Stimulated activated CD4-positive, alpha-beta T cell treated with anti-CD3 and anti-CD28 coated beads, Interleukin-12 subunit alpha, Interleukin-12 subunit beta, amount 100 ng/mL, for 24 hours (primary cell): Measurements from ENCODE around the gene CCDC117.

Source experiments
- DNase-seq, 2 experiments: peaks; one replicate each; pipeline ENCODE4 v3.0.0-alpha.2; 2020; ENCODE audit warnings: low read depth in 2 of 2

CCDC117 gene

GRCh38 chr22:28769394-28770085, 3.0 kb upstream of the CCDC117 start:
- no peak for DNase-seq

- DNase-seq, result no peak
Measured at GRCh38 chr22:28771195-28771791, 1.2 kb upstream of the CCDC117 start.

- DNase-seq, result no peak
Measured at GRCh38 chr22:28773461-28773867, 969 bp downstream of the CCDC117 start.

DNA sequence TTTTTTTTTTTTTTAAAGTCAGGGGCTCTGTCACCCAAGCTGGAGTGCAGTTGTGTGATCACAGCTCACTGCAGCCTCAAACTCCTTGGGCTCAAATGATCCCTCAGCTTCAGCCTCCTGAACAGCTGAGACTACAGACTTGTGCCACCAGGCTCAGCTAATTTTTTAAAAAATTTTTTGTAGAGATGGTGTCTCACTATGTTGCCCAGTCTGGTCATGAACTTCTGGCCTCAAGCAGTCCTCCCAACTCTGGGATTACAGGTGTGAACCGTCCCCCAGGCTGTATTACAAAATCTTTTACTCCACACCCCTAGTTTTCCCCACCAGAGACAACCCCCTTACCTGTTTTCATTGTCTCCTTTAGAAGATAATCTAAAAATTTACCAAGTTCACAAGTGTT, 1.9 kb downstream of the CCDC117 start:
- no peak for DNase-seq

DNA sequence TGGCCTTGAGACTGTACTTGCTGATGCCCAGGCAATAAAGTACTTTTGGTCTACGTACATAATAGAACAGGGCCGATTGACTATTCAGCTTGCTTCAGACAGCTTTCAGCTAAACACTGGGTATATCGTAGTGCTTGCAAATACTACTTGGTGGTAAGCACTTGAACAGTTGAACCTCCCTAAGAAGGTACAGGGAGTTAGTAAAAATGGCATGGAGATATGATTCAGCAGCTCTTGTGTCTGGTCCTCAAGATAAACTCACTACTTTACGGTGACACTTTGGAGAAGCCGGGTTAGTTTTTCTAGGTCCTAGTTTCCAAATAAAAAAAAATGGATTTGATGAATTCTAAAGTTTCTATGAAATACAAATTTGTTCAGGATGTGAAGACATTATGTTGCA, 7.3 kb downstream of the CCDC117 start:
- no peak for DNase-seq

- DNase-seq, result no peak
Measured at GRCh38 chr22:28780296-28780695, 7.8 kb downstream of the CCDC117 start.

DNA sequence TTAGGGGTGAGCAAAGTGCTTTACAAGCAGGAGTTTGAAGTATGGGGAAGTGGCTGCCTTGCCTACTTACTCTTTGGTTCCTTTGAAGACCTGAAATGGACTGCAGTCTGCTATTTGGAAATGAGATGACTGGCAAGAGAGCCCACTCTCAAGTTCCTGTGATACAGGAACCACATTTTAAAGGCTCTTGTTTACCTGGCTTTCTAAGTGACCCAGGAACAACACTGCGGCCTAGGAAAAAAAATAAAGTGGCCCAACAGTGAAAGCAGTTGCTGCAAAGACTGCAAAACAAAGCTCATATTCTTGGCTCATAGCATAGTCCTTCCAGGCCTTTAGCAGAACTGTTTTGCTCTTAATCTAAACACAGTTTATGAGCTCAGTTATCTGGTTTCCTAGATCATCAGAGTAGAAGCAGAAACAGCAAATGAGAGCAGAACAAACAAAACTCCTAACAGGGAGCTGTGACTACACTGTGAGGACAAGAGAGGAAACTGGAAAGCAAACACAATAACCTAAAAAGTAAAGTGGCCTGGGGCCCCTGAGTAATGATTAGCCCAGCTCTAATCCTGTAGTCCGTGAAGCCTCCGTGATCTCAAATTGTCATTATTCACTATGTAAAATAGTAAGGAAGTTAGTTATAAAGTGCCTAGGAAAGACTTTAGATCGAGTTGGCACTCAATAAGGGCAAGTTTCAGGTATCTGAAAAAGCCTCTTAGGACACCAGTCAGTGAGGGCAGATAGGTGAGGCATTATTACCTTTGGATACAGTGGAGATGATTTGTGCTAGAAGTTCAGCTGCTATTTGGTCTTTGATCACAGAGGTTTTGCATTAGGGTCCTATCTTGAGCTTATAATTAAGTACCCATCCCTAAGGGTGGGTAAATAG, 11.5 kb downstream of the CCDC117 start:
- no peak for DNase-seq

GRCh38 chr22:28788601-28789000, 16.1 kb downstream of the CCDC117 start:
- DNase-seq, result no peak

DNA sequence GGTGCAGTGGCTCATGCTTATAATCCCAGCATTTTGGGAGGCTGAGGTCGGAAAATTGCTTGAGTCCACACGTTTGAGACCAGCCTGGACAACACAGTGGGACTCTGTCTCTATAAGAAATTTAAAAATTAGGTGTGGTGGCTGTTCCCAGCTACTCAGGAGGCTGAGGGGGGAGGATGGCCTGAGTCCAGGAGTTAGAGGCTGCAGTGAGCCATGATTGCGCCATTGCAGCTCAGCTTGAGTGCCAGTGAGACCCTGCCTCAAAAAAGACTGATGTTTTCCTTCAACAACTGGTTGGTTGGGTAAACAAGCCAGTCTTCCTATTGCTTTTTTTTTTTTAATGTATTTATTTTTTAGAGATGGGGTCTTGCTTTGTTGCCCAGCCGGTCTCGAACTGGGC, 18.6 kb downstream of the CCDC117 start:
- no peak for DNase-seq

GRCh38 chr22:28791841-28792490, 19.5 kb downstream of the CCDC117 start:
- DNase-seq, result no peak

GRCh38 chr22:28792491-28793383, 20.2 kb downstream of the CCDC117 start:
- DNase-seq, result no peak

- no peak for DNase-seq
Measured at GRCh38 chr22:28793976-28794584, 21.6 kb downstream of the CCDC117 start.

- DNase-seq, result no peak
Measured at GRCh38 chr22:28795071-28795693, 22.7 kb downstream of the CCDC117 start.

DNA sequence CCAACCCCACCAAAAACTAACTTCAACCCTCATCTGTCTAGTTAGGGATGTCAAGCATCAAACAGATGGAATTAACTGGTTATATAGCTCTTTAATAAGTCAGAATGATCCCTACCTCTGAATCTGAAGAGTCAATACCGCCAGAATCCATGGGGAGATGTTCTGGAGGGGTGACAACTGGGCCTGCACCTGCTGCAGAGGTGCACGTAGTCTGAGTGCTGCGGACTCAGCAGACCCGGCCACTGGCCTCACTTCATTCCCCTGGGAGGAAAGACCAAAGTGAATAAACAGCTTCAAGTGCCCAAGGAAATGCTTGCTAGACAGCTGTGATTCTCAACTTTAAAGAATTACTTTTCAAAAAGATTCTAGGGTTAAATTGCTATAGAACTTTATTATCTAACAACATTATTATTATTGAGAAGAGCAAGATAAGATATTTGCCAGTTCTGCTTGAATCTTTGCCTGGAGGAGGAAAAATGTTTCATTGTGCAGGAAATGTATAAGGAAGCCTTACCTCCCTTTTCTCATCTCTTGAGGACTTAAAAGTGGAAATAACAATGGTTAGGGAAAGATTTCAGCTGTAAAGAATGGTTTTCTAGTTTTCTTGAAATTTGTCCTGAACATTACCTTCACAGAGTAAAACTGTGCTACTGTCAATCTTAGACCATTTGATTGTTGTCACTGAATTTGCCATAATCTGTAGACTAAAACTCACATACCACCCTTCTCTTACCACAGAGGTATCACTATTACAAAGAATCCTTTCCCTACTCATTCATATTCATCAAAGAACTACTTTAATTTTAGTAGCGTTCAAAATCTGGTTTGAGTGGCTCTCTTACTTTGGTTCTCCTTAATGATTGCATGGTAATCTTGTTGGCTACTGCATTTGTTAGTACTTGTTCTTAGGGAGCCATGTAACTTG, 23.7 kb downstream of the CCDC117 start:
- DNase-seq, result no peak

DNA sequence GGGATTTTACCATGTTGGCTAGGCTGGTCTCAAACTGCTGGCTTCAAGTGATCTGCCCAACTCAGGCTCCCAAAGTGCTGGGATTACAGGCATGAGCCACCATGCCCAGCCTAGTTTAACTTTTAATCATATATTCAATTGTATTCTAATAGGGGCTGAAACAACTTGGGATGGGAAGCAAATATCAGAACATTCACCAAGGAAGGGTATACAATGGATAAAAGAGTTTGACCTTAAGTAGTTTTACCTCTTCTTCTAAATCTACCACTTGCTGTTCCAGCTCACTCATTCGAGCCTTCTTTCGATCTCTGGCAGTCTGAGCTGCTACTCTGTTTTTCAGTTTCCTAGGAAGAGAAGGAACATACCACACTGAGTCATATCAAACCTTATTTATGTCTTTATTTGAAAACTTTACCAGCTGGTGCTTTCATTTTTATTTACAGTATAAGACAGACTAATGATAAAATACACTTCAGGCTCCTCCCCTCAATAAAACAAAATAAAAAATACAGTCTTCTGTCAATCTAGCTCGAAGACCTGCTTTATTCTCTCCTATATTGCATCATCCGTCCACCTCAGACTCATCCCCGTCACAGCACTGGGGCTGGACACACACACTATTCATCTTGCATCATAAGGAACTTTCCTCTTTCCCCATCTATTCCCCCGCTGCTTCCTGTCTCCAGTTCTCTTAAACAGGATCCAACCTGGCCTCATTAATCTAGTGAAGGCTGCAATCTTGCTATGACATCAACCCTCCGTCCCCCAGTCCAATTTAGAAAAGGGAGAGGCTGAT, 26.5 kb downstream of the CCDC117 start:
- no peak for DNase-seq

GRCh38 chr22:28799606-28800307, 27.3 kb downstream of the CCDC117 start:
- peak in 1 of 2 experiments; percentile 16 for DNase-seq

DNA sequence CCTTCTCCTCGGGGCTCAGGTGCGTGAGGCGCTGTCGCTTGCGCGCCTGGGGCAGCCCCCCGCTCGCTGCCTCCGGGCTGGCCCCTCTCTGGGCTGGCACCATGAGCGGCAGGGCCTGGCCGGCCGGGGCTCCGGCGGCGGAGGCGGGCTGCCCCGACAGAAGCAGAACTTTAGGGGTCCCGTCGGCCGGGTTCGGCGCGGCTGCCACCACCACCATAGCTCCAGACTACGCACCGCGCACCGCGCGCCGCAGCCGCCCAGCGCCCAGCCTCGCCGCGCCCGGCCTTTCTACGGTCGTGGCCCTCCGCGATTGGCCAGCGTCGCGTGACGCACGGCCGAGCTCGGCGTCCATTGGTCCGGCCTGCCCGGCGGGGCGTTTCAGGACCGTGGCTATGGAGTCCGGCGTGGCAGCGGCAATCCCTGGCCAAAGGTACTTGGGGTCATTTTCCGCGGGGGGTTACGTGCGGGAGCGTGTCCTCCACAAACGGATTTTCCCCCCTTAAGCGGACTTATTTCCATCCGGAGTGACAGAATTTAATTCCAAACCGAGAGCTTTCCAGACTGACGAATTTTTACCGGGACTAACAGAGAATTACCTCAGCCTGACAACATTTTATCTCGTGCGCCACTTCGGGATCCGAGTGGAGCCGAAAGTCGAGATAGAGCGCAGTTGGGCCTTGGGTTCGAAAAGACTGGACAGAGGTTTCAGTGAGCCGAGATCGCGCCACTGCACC, 28.0 kb downstream of the CCDC117 start, which contains the start of gene XBP1:
TSS of gene XBP1 (minus strand) at position 262 of the 734 bp plus-strand sequence.
- peak; percentile 75 to 79 for DNase-seq
